HG03439 (cell line): Measurements from ENCODE around the gene SIPA1L3.

Source experiments
- ATAC-seq: cut with Tn5 transposase; IDR thresholded peaks from one replicate; pipeline ENCODE4 v1.9.1; 2021; ENCODE audit warnings: mild to moderate bottlenecking, moderate library complexity; ENCODE audit not compliant: unreplicated experiment

The SIPA1L3 gene

GRCh38 chr19:37975596-37976515 lies 68.8 kb downstream of the SIPA1L3 start:
- ATAC-seq: no peak

DNA sequence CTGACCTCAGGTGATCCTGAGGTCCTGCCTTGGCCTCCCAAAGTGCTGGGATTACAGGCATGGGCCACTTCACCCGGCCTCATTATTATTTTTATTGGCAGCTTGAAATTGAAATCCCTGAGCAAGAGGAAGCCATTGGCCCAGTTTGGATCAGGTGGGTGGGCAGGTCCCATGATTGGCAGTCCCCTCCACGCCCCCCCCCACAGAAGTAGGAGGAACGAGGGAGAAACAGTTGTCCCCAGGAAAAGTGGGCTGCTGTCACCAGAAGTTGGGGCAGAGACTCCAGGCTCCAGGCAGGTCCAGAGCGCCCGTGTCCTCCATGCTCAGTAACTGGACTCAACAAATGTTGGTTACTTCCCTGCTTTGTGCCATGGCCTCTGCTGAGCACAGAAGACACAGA lies 70.4 kb downstream of the SIPA1L3 start:
- no peak for ATAC-seq

GRCh38 chr19:37977992-37978391 lies 71.0 kb downstream of the SIPA1L3 start:
- ATAC-seq: no peak

DNA sequence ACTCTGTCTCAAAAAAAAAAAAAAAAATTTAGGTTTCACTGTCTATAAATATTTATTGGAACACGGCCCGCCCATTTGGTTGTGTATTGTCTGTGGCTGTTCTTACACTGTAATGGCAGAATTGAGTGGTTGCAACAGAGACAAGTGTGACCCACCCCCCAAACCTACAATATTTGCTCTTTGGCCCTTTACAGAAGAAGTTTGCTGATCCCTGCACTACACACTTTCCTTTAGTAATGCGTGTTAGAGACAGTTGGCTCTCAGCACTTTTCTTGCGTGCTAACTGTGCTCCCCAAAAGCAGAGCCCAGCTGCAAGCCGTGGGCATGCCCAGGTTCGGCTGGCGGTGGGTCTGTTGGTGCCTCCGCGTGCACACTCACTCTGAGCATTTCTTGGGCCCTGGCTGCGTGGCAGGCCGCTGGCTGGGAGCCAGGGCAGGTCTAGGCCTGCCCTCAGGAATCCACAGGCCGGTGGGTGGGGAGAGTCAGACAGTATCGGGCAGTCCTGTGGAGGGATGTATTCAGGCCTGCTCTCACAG lies 72.6 kb downstream of the SIPA1L3 start:
- peak; percentile 39 for ATAC-seq

GRCh38 chr19:37980419-37981170 lies 73.6 kb downstream of the SIPA1L3 start:
- ATAC-seq: no peak

GRCh38 chr19:37981785-37982475 lies 74.9 kb downstream of the SIPA1L3 start:
- no peak for ATAC-seq

- no peak for ATAC-seq
These were observed 75.6 kb downstream of the SIPA1L3 start for GRCh38 chr19:37982655-37983054.

DNA sequence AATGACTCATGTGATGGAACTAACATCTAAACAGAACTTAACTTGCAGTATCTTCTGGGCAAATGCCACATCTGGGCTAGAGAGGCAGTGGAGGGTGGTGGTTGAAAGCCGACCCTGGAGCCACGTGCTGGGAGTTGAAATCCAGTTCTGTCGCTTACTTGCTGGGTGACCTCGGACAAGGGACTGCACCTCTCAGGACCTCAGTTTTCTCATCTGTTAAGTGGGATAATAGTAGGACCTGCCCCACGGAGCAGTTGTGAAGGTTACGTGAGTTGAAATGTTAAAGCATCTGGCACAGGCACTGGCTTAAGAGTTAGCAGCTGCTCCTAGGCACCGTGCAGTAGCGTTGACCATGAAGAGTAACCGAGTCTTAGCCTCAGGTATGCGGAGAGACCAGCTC lies 76.1 kb downstream of the SIPA1L3 start:
- ATAC-seq: no peak

DNA sequence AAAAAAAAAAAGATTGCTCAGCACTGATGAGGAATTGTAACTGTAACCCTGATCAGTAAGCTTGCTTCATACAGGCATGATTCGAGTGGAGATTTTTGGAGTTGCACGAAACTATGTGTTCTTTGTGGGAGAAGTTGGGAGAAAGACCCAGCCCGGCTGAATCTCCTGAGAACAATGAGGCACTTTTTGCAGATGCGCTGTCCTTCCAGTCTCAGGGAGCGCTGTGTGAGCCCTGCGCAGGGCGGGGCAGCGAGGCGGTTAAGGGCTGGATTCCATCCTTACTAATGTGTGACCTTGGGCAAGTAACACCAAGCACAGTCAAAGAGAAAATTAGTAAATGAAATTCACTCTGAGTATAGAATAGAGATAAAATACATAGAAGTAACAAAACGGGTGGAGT lies 76.9 kb downstream of the SIPA1L3 start:
- ATAC-seq: no peak

- ATAC-seq: no peak
These were observed 79.2 kb downstream of the SIPA1L3 start for GRCh38 chr19:37986048-37986750.

DNA sequence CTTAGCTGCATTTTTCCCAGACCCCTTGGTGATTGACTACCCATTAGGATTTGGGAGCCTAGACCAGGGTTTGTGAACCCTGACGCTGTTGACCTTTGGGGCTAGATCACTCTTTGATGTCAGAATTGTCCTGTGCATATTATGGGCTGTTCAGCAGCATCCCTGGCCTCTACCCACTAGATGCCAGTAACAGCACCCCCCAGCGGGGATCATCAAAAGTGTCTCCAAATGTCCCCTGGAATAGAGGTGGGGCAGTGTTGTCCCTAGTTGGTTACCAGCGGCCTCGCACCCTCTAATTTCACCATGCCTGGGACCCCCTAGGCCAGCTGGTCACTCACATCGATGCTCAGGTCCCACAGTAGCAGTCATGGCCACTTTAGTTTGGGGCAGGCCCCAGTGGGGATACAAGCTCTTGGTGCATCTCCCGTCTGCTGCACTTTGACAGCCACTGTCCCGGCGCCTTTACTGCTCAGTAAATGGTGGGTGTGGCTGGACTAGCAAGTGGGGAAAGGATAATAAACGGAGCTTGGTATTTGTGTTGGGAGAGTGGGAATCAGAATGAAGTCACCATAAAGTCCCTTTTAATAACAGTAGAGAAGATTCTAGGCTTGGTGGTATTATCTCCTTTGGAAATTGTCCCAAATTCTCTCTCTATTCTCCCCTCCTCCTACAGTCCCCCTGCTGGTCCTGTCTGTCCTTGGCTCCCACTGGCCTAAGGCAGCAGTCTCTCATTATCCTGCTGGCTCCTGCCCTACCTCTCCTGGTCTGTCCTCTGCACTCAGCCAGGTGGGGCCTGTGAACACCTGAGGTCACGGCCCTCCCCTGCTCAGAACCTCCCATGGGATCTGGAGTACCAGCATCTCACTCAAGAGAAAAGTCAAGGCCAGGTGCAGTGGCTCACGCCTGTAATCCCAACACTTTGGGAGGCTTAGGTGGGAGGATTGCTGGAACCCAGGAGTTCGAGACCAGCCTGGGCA lies 80.6 kb downstream of the SIPA1L3 start:
- no peak for ATAC-seq

- ATAC-seq: no peak
These were observed 82.0 kb downstream of the SIPA1L3 start for GRCh38 chr19:37988758-37989635.

- no peak for ATAC-seq
These were observed 82.8 kb downstream of the SIPA1L3 start for GRCh38 chr19:37989855-37990254.

- no peak for ATAC-seq
These were observed 83.4 kb downstream of the SIPA1L3 start for GRCh38 chr19:37990362-37990761.

DNA sequence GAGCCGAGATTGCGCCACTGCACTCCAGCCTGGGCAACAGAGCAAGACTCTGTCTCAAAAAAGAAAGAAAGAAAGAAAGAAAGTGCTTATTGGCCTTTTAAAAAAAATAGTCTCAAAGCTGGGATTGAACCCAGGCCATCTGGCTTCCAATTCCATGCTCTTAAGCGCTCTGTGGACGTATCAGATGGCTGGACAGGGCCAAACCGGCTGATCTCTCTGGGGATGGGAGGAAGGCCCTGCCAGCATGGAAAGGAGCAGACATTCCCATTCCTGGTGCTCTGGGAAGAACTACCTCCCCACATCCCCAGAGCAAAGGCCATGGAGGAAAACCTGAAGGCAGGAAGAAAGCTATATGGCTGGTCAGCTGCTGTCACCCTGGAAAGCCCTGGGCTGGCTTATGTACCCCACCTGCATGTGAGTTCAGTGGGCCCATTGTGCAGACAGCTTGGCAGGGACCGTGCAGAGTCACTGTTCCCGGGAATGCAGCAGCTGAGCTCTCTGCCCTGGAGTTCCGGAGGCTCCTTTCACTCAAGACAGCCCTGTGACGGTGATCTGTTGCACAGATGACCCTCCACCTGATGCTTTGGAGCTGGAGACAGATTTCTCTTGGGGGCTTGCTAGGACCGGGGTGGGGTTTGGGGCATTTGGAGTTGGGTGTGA lies 84.3 kb downstream of the SIPA1L3 start:
- no peak for ATAC-seq

- no peak for ATAC-seq
These were observed 84.8 kb downstream of the SIPA1L3 start for GRCh38 chr19:37991841-37992248.

GRCh38 chr19:37992761-37993160 lies 85.8 kb downstream of the SIPA1L3 start:
- ATAC-seq: no peak

GRCh38 chr19:37994823-37995130 lies 87.8 kb downstream of the SIPA1L3 start:
- ATAC-seq: no peak
